Measurements from ENCODE around the gene GUCD1.

The GUCD1 gene

GRCh38 chr22:24512043-24512442 lies 42.9 kb downstream of the GUCD1 start (continued):
- TF ChIP-seq ZNF391 (tag by site-specific recombination; IDR thresholded peaks at IDR 0.05; ENCODE audit: borderline replicate concordance, low read depth), result no peak
- TF ChIP-seq HOXD13 (CRISPR knock-in tag; IDR thresholded peaks at IDR 0.05; ENCODE audit: borderline replicate concordance), result no peak
- no peak for TF ChIP-seq ZNF670 (tag by site-specific recombination; IDR thresholded peaks at IDR 0.05; ENCODE audit: low read depth)
- no peak for TF ChIP-seq ZNF214 (tag by site-specific recombination; IDR thresholded peaks at IDR 0.05; ENCODE audit: borderline replicate concordance)
- TF ChIP-seq ZNF37A (tag by site-specific recombination; IDR thresholded peaks at IDR 0.05), result no peak
- no peak for TF ChIP-seq ZNF747 (tag by site-specific recombination; IDR thresholded peaks at IDR 0.05)
- no peak for TF ChIP-seq ZNF707 (tag by site-specific recombination; IDR thresholded peaks at IDR 0.05)
- TF ChIP-seq ZNF571 (tag by site-specific recombination; IDR thresholded peaks at IDR 0.05), result no peak
- TF ChIP-seq ZNF341 (tag by site-specific recombination; IDR thresholded peaks at IDR 0.05; ENCODE audit: low read depth), result no peak
- no peak for TF ChIP-seq MYNN (tag by site-specific recombination; IDR thresholded peaks at IDR 0.05; ENCODE audit: borderline replicate concordance)
- no peak for TF ChIP-seq OVOL3 (tag by site-specific recombination; IDR thresholded peaks at IDR 0.05)
- TF ChIP-seq ZNF26 (tag by site-specific recombination; IDR thresholded peaks at IDR 0.05), result no peak

- Histone ChIP-seq H3K36me3 (ENCODE audit: control insufficient read depth in 2 of 2, insufficient read depth in 1 of 2, low read length in 2 of 2) (no peaks in the 10 kb centered on the region), H3K27ac (ENCODE audit: extremely low read depth, low read depth, low read length) (no peak overlapping the region), H3K4me1 (ENCODE audit: control insufficient read depth, insufficient read depth, low read length) (peaks cover 18% of the 10 kb centered on the region), H3K4me3 (ENCODE audit: low read depth, low read length) (no peak overlapping the region), H3K9me3 (ENCODE audit: control insufficient read depth, insufficient read depth, low read depth, low read length) (no peaks in the 10 kb centered on the region)
- ChIA-PET CTCF (interaction anchor here (0.7 to 1.4 kb wide), 3 partner anchors 11 to 88 kb away, joined by 3 to 7 read pairs (median 4); no protein-coding TSS in a partner anchor), POLR2A (no interaction called here)
- TF ChIP-seq ZNF114 (tag by site-specific recombination; IDR thresholded peaks at IDR 0.05), result no peak
- TF ChIP-seq ZNF48 (tag by site-specific recombination; IDR thresholded peaks at IDR 0.05), result no peak
- TF ChIP-seq ZNF776 (tag by site-specific recombination; IDR thresholded peaks at IDR 0.05; ENCODE audit: borderline replicate concordance), result no peak
- TF ChIP-seq PRDM1 (tag by site-specific recombination; IDR thresholded peaks at IDR 0.05), result no peak
- no peak for TF ChIP-seq ZNF544 (tag by site-specific recombination; IDR thresholded peaks at IDR 0.05)
- no peak for TF ChIP-seq AEBP2 (tag by site-specific recombination; IDR thresholded peaks at IDR 0.05; ENCODE audit: borderline replicate concordance)
- TF ChIP-seq ZFP69B (tag by site-specific recombination; IDR thresholded peaks at IDR 0.05), result peak; percentile 81
- no peak for TF ChIP-seq ZIC2 (tag by site-specific recombination; IDR thresholded peaks at IDR 0.05)
- TF ChIP-seq ZNF692 (tag by site-specific recombination; IDR thresholded peaks at IDR 0.05), result peak; percentile 96
- no peak for TF ChIP-seq ZNF837 (tag by site-specific recombination; IDR thresholded peaks at IDR 0.05)
- no peak for TF ChIP-seq ZBTB11 (tag by site-specific recombination; conservative IDR thresholded peaks at IDR 0.05; ENCODE audit: low read depth)
- TF ChIP-seq ZNF140 (tag by site-specific recombination; IDR thresholded peaks at IDR 0.05), result no peak
- 0 out of 2 replicates have a peak, but pooled peaks have one; percentile 33 for TF ChIP-seq ZBTB8A (tag by site-specific recombination; IDR thresholded peaks at IDR 0.05)
- no peak for TF ChIP-seq ZBTB1 (tag by site-specific recombination; IDR thresholded peaks at IDR 0.05)
- 0 out of 2 replicates have a peak, but pooled peaks have one; percentile 50 for TF ChIP-seq WT1 (tag by site-specific recombination; IDR thresholded peaks at IDR 0.05)
- TF ChIP-seq ZNF335 (tag by site-specific recombination; conservative IDR thresholded peaks at IDR 0.05), result peak; percentile 39; the same call in 1 of the 2 replicates
Observed at GRCh38 chr22:24510637-24511625, 44.0 kb downstream of the GUCD1 start.
